HEK293T (cell line): Measurements from ENCODE around the gene ARF4.

Experiments
- HDGF ChIP-seq: fragments of 450-650 bp; IDR thresholded peaks from 2 replicates; pipeline ENCODE4 v1.6.1; 2017; ENCODE audit warnings: antibody characterized with exemption, borderline replicate concordance
- NFRKB ChIP-seq: fragments of 450-650 bp; IDR thresholded peaks from 2 replicates; pipeline ENCODE4 v1.6.1; 2016; ENCODE audit warnings: mild to moderate bottlenecking, moderate library complexity
- SP1 ChIP-seq: fragments of 450-650 bp; IDR thresholded peaks from 2 replicates; pipeline ENCODE4 v1.6.1; 2017

DNA sequence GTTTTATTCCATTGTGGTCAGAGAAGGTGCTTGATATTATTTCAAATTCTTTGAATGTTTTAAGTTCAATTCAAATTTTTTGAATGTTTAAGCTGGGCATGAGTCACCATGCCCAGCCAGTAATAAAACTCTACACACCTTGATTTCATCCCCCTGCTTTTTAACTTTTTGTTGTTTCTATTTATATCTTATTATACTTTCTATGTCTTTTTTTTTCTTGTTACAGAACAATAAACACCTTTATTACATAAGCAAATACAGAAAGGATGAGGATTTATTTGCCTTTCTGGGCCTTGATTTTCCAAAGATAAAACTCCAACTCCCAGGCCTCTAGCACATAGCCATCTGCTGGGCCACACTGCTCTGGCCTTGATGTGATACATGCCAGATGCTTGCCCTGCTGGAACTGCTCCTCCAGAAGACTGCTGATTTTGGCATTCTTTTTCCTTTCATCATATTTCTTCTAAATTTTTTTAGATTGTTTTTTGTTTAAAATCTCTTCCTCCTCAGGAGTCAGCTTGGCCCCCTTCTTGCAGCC lies 67.0 kb downstream of the ARF4 start:
- no peak for TF ChIP-seq SP1
- no peak for TF ChIP-seq HDGF
- TF ChIP-seq NFRKB, result no peak
